Measurements from ENCODE around the gene B3GNT5.
"Not testable (repeated sequence)": the region's sequence is repeated elsewhere in the genome, so short reads cannot be mapped to it uniquely, and the experiment has no call there.

The B3GNT5 gene, protein sequence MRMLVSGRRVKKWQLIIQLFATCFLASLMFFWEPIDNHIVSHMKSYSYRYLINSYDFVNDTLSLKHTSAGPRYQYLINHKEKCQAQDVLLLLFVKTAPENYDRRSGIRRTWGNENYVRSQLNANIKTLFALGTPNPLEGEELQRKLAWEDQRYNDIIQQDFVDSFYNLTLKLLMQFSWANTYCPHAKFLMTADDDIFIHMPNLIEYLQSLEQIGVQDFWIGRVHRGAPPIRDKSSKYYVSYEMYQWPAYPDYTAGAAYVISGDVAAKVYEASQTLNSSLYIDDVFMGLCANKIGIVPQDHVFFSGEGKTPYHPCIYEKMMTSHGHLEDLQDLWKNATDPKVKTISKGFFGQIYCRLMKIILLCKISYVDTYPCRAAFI

DNA sequence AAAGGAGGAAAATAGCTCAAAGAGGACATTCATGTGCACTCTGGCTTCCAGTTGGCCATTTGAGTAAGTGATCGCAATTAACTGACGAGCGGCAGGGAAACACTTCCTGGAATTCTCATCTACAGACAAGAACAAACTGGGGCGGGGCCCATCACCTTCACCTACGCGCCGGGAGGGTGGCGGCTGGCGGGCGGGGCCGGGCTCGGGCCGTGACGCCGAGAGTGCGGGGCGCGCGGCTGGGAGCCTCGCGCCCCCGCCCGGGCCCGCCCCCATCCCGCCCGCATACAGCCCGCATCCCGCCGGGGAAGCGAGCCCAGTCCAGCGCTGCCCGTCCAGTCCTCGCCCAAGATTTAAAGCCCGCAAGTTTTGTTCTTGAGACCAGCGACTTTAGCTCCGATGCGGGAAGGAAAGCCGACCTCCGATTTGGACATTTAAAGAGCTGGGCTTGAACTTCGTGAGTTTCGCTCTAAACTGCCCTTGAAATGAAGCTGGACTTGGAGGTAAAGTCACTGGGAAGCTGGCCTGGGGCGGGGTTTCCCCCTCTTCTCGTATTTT lies at the start of gene B3GNT5:
TSS of gene B3GNT5 (plus strand) at position 281 of the 555 bp plus-strand sequence. CDS start 16,546 bp downstream, outside the sequence.
- peak; percentile 58 to 66 for DNase-seq

DNA sequence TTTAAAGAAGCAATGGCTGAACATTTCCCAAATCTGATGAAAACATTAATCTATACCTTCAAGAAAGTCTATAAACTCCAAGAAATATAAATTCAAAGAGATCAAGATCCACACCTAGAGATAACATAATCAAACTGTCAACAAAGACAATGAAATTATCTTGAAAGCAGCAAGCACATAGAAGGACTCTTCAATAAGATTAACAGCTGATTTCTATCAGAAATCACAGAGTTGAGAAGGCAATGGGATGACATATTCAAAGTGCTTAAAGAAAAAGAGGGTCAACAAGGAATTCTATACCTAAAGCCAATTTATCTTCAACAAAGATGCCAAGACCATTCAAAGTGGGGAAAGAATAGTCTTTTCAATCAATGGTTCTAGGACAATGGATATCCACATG lies 49.4 kb upstream of the B3GNT5 start:
- DNase-seq = no peak

DNA sequence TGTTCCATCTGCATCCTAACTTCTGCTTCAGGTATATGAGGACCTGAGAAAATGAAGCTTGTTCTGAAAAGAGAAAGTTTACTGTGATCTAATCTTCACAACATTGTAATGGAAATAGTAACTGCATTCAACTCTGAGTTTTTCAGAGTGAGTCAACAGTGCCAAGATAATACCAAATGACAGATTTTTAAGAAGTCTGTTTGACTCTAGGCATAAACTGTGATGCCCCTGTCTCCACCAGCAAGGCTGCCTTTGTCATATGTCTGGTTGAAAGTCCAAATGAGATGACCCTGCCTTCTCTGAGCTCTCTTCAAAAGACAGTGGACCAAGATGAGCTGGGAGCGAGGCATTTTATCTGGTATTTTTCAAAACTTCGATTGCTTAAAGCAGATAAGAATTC lies 44.8 kb upstream of the B3GNT5 start:
- no peak for DNase-seq

DNA sequence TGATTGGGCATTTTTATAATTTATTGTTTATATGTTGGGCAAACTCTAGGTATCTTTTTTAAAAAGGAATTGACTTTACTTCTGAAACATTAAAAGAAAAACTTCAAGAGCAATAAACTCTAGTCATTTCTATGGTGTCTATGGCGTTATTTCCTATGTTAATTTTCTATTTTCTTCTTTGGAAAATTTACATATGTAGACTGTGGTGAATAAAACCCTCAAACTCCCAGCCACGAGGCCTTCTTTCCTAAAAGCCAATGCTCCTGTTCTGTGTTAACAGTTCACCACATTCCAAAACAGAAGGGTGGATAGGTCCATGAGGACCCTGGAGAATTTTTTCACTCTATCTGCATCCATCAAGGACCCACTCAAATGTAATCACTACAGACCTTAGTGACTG lies 44.3 kb upstream of the B3GNT5 start:
- DNase-seq = no peak

DNA sequence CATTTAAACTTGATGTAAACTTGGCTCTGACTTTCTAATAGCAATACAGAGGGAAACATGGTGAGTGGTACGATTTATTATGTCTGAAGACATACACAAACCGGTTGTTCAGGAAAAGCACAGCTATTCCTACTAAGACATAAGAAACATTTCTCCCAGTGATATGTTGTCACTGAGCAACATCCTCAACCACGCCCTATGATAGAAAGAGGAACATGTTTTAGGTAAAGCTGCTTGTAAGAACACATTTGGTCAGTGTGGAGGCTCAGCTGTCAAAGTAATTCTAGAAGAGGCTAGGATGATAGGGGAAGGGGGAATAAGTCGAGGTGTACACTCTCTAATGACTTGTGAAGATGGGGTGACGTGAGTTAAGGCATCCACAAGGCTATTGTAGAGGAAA lies 42.7 kb upstream of the B3GNT5 start:
- no peak for DNase-seq

DNA sequence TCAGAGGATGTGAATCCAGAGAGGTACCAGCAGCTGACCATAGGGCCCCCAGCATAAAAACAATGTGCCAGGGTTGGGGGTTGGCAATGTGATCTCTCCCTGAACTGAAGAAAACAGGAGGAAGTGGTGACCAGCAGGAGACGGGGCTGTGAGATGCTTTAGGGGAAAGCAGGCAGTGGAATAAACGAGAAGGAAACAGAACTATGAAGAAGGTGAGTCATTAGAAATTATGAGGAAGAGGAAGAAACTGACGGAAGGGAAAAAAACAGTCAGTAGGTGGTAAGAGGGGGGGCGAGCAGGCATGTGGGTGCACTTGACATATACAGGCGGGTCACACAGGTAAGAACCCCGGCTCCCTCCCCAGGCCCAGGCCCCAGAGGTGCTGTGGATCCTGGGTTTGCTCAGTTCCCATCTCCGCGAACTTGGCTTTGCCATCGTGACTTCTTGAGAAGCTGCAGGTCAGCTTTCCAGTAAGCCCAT lies 42.2 kb upstream of the B3GNT5 start:
- DNase-seq = peak; percentile 53 to 54

DNA sequence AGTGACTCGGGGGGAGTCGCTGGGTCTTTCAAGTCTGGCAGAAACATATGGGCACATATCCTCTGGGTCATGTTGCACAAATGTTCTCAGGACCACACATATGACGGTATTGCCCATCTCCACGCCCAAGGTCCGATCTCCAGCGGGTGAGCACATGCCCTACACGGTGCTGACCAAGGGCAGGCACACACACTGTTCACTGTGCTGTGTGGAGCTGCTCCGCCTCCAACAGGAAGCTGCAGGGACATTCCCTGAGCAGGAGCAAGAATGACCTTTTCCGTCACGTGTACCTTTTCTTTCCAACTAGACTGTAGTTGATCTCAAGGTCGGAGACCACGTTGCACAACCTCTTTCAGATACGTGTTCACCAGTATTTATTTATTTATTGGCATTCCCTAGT lies 41.7 kb upstream of the B3GNT5 start:
- DNase-seq = no peak

DNA sequence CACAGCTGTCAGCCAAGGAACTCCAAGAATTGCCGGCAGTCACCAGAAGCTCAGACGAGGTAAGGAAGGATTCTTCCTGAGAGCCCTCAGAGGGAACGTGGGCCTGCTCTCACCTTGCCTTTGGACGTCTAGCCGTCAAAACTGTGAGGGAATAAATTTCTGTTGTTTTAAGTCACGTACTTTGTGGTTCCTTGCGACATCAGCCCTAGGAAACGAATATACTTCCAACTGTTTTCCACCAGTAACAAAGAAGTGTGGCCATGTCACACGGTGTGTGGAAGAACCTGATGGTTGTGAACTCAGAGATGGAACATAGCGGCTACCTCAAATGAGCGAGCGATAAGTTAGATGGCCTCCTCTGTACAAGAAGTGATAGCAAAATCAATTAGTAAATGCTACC lies 41.0 kb upstream of the B3GNT5 start:
- no peak for DNase-seq

DNA sequence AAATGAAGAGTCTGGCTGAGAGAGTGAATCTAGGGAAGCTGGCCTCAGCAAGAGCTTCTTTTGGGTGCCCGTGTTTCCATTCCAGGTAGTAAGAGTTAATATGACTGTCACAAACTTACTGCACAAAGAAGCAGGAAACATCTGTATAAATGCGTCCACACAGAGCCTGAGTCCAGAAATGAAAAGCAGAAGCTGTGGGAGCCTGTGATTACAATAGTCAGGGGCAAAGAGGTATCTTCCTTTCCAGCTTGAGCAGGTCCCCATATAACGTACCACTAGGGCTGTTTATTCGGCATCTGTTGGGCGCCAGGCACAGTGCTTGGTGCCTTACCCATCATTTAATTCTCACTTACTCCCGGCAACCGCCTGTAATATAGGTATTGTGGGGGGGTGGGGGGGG lies 40.5 kb upstream of the B3GNT5 start:
- DNase-seq = no peak

DNA sequence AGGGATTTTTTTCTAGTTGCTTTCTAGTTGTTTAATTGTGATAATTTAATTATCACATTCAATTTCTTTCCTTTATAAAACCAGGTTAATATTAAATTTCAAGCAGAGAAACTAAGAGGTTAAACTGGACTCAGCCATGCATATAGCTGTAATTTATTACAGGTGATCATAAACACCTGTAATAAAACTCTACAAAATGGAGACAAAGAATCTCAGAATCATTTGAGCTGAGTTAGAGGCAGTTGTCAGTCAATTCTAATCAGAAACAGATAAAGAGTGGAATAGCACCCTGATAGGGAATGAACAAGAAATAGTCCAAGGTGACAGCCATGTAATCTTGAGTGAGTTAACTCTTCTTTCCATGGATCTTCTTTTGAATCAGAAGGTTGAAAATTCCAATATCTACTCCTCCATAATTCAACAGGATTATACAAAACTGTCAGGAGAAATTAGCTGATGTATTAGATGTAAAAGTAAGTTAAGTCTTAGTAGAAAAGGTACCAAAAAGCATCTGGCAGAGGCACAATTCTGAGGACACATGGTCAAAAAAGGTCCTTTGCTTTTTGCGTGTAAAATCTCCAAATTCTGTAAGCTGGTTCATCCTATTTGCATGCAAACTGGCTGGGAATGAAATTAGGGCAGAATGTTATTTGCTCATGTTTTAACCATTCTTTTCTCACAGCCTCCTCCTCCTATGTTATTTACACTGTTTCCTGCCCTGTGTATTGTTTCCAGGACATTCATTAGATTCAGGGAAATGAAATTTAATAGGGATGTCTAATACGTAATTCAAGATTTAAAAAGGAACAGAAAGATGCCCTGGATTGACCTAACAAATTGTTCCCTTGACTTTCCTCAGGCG lies 39.4 kb upstream of the B3GNT5 start:
- no peak for DNase-seq

DNA sequence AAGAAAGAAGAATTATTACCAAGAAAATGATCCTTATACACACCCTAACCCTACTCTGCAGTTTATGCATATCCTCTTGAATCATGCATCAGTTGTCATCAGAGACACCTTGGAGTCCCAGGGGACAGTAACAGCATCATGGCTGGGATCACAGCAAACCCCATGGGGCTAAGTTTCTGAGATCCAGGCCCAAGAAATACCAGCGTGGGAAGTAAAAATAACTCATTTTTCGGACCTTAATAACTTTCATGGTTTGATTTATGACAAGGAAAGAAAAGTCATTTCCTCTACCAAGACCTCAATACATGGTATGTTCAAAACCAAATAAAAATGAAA lies 38.8 kb upstream of the B3GNT5 start:
- no peak for DNase-seq

DNA sequence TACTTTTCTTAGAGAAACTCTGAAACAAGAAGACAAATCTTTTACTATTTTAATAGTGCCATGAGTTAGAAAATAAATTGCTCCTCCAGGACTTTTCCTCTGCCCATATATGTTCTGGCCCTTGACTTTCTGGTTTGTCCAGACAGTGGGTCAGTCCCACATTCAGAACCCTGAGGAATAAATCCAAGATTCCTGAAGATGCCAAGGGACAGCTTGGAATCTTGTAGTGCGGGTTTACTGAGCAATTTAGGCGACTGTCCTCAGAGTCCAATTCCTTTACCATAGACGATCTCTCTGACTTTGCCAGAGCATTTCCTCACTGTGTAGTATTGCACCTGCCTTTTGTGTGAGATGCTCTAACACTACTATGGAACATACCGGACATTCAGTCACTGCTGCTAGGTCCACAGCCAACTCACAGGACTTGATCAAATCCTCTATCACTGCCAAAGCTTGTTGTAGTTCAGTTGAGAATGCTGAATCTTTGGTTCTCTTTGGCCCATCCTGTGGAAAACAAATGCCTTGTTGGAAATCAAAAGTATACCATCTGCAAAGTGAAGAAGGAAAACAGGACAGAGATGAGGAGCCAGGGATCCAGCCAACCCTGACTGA lies 37.4 kb upstream of the B3GNT5 start:
- no peak for DNase-seq

DNA sequence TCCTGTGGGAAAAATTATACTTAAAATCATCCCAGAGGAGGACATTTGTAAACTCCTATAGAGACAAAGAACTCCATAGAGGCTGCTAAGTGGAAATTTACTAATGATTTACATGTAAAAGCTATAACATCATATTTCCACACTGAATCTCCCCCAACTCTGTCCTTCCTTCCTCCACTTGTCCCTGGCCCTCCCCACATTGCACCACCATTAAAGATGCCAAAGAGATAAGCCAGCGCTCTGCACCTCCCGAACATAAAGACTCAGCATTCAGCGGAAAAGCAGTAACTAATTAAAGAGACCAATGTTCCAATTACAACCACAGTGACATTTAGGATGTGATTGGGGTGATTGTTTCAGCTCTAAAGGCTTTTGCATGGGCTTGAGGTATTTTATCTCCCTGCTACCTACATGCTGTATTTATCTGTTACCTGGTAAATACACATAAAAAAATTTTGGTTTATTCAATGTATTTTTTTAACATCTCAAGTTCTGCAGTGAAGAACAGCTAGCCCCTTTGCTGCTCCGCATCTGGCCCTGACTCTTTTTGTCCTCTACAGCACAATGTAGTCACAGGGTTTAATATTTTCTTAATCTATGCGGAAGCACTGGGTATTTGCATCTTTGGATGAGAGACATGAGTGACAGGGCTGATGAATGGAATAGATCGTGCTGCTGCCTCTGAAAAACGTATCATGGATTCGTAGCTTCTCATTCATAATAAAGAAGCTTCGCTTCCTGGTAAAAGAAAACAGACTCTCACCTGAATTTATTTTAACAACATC lies 35.3 kb upstream of the B3GNT5 start:
- DNase-seq = no peak

DNA sequence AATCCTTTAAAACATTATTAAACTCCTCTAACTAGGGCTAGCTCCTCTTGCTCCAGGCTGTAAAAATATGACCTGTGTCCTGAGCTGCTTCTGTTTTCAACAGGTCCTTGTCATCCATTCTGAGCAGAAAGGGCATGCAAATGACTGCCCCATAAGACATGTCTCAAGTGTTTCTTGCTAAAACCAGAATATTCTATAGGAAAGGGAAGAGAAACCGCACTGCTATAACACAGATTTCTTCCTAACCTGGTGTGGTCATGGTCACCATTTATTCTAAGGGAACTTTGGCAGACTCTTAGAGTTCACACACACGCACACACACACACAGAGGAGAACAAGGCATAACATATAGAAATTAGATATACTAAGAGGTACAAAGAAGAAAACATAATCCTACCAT lies 34.2 kb upstream of the B3GNT5 start:
- no peak for DNase-seq

DNA sequence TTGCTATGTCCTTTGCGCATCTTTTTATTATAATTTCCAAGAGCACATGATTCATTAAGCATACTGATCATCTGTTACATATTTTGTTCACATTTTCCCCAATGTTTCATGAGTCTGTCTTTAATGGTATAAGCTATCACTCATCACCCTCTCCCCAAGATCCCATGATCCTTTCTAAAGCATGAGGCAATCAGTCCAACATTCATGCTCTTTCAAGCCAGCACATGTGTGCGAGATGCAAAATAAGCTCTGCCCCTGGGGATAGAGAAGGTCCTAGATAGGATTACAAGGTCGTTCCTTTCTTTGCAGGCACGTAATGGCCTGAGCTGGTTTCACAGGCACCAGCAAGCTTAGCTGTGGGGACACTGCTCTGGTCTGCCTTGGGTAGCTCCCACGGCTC lies 32.2 kb upstream of the B3GNT5 start:
- no peak for DNase-seq

DNA sequence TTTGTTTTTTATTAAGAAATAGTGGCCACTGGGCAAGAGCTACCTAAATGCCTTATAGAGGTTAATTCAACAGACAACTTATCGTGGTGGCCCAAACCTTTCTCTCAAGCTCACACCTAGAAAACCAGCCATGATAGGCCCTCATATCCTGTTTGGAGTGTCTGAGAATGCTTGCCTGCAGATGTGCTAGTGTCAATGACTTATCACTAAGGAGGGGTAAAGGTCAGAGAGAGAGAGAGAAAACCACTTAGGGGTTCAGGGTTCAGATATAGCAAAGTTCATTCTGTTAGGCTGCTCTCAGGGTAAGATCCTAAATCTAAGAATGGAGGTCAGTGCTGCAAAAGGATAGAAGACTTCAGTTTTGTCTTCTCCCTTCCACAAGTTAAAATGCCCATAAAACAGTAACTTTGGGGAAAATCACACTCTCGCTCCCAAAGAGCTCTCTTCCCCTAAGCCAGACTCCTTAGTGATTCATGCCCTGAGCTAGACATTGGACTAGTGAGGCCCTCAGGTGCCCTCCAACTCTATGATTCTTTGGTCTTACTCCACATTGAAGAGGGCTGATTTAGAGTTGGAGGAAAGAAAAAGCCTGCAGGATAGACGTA lies 30.3 kb upstream of the B3GNT5 start:
- no peak for DNase-seq

DNA sequence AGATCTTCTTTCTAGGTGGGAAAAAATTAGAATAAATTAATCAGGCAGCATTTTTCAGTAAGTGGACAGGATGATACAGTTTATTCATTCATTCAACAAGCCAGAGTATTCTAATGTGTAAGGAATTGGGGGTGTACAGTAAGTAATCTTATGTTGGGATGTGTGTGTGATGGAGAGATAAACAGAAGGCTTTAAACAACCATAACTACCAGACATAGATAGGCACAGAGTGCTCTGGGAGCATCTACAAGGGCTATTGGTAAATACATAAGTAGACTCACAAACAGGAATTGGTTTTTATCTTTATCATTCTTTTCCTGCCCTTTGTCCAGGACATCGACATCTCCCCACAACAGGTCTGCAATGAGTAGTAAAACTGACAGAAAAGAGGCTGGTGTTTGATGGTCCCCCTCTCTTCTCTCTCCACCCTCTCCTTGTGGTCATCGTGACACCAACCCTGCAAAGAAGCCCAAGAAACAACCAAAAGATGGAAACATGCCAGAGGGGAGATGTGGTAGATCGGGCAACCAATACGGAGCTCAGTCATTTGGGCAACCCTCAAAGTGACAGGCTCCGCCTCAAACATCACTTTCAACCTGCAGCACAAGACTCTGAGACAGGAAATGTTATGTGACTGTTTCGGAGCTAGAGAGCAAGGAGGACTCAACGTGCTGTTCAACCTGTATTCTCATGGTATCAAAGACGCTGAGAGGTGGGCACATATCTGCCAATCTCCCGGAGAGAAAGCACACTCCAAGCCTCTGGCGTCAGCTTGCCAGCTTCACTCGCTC lies 28.7 kb upstream of the B3GNT5 start:
- peak; percentile 56 to 62 for DNase-seq

DNA sequence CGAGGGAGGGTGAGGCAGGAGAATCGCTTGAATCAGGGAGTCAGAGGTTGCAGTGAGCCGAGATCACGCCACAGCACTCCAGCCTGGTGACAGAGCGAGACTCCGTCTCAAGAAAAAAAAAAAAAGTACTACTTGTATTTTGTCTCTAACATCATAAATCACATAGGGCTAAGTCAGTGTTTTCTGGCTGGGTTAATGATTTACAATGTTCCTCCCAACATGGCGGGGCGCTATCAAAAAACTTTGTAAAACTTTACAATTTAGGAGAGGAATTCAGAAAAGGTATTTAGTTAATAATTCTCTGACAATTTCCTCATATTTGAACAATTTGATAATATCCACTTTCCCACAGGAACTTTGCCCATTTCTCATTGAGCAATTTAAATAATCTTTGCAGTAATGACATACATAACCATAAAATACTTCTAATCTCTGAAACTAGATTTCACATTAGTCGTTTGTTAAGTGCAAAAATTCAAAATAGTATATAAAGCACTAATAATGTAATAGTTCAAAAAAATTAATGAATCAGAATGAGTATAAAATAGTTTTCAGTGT lies 26.6 kb upstream of the B3GNT5 start:
- no peak for DNase-seq

DNA sequence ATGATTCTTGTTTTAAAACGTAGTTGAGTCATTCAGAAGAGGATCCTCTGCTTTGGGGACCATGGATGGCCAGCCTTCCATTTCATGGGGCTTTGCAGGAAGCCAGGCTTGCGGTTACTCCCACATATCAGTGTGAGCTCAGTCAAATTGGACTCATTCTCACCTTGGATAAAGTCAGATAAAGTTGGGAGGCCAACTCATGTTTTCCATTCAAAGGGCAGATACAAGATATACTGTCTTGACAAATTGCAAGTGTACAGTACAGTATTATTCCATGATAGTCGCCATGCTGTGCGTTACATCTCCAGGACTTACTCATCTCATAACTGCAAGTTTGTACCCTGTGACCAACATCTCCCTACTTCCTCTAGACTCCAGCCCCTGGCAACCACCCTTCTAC lies 25.5 kb upstream of the B3GNT5 start:
- peak in 1 of 2 experiments; percentile 43 for DNase-seq

DNA sequence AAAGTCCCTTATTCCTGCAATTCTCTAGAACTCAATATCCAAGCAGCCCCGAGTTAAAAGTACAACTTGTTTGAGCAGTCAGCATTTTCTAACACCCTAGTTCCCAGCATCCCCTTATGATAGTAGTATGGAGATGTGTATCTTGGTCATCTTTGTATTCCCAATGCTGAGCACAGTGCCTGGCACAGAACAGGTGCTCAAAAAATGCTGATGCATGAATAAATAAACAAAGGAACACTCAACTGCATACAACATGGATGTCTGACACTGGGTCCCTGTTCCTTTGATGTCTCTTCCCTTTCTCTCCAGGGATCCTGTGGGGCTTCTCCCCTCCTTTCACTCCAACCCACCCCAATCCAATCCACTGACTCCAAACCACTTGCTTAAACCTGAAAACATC lies 23.9 kb upstream of the B3GNT5 start:
- no peak for DNase-seq

DNA sequence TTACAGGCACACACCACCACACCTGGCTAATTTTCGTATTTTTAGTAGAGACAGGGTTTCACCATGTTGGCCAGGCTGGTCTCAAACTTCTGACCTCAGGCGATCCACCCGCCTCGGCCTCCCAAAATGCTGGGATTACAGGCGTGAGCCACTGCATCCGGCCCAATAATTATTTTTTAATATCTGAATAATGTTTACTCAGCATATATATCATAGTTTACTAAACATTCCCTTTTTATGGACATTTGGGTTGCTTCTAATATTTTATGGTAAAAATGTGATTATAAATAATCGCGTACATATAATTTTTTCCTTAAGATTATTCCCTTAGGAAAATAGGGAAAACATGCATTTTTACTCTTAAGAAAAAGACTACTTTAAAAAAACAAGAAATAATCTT lies 22.8 kb upstream of the B3GNT5 start:
- not testable (repeated sequence) for DNase-seq
